Pancreas (tissue), 10 donors: ENCODE results near the gene FASTKD3. TPM values are rescaled to one million over a fixed set of nuclear protein-coding genes. Genes with fewer than 3 reads are reported as not detected.

Experiments
- ATAC-seq, 4 donors: fragments of 200-7000 bp; cut with Tn5 transposase; one replicate each; pipeline versions ENCODE4 v1.8.0 to v1.9.1; 2020; ENCODE audit warnings: mild to moderate bottlenecking in 4 of 4, moderate library complexity in 4 of 4
- DNase-seq, 6 donors: peaks; one replicate each; pipeline ENCODE4 v3.0.0-alpha.2; 2020
- FAIRE-seq: peaks from 2 replicates; lab custom pipeline; 2012; peaks lifted over from hg19 to GRCh38; lab: Jason Lieb, UNC
- H3K27ac ChIP-seq, 4 donors: fragments of 200-600 bp; sonication (generic); 1 replicate in 3 of 4; 2 replicates in 1 of 4; pipeline versions ENCODE4 v1.5.0 to v1.8.0; 2020
- H3K27me3 ChIP-seq, 4 donors: fragments of 200-600 bp; one replicate each; pipeline ENCODE4 v1.8.0; 2021
- H3K36me3 ChIP-seq, 3 donors: fragments of 200-600 bp; sonication (generic) in 1 of 3; one replicate each; pipeline versions ENCODE4 v1.5.0 to v1.8.0; 2020 to 2021
- H3K4me1 ChIP-seq, 3 donors: fragments of 200-600 bp; one replicate each; pipeline ENCODE4 v1.8.0; 2021
- H3K4me3 ChIP-seq, 4 donors: fragments of 200-600 bp; sonication (generic) in 2 of 4; one replicate each; pipeline versions ENCODE4 v1.5.0 to v1.8.0; 2020 to 2021
- H3K9me3 ChIP-seq, 4 donors: fragments of 200-600 bp; one replicate each; pipeline ENCODE4 v1.8.0; 2021
- CTCF ChIP-seq, 4 donors: fragments of 200-600 bp; sonication (generic) in 3 of 4; IDR thresholded peaks; one replicate each; pipeline versions ENCODE4 v1.5.0 to v1.8.0; 2021; ENCODE audit warnings: antibody characterized with exemption in 4 of 4
- WGBS, 2 donors: extraction: QIAGEN DNeasy Blood & Tissue Kit; methylation state at CpG; one replicate each; pipeline ENCODE4 v1.1.7; 2013; 5-methylcytosine and 5-hydroxymethylcytosine counted together
- intact Hi-C, 3 donors: fragments of 100-400 bp; cut with DNase I; formaldehyde crosslinking; loops; one replicate each; pipeline versions ENCODE4 v1.11.1 to v1.14.2; 2022
- polyA plus RNA-seq, 2 donors: library from polyadenylated mRNA; stranded (reverse); fragments of 200-250 nt; gene quantifications; one replicate each; pipeline ENCODE4 v1.2.3, GENCODE V29; 2013
- total RNA-seq, 6 donors: library from RNA; stranded (reverse); fragmentation: NEBNext Ultra II Directional in 4 of 6; extraction: Animal tissue kit (Norgen Biotek cat#: 25700) in 4 of 6; gene quantifications; one replicate each; pipeline versions ENCODE4 v1.2.1 to v1.2.4, GENCODE V29; 2021 to 2023
- donor health status: healthy with polysubstance abuse.
- donor health status: DM: no; HTN: no; CAD: no; lungs with moderate emphysema.
- donor health status: DM: no; HTN: no; CAD: no.
- donor health status: control.
- donor health status: control.
- donor health status: Bipolar disorder and iron deficiency.
- donor health status: DM: yes; HTN: yes; CAD: no.
- donor health status: DM: no; HTN: no; CAD: no.
- donor health status: DM: no; HTN: no; CAD: no.
- donor health status: DM: yes; HTN: yes; CAD: no.

Gene FASTKD3
- total and polyA plus RNA-seq, 8 donors = 1.8 to 10.3 (median 3.3) TPM

- no peak for TF ChIP-seq CTCF (IDR thresholded peaks at IDR 0.05)
- ATAC-seq = no peak
- no peaks in the 10 kb centered on the region for H3K4me1 ChIP-seq
- intact Hi-C loops = no loop called here
- H3K27me3 ChIP-seq = no peaks in the 10 kb centered on the region
- no peak for FAIRE-seq
- no peak overlapping the region for H3K4me3 ChIP-seq
- no peak for DNase-seq
- H3K27ac ChIP-seq = no peak overlapping the region
- no peaks in the 10 kb centered on the region for H3K9me3 ChIP-seq
- 86 to 88% methylated on average over 9 of the region's 9 CpGs for WGBS, 2 donors
- H3K36me3 ChIP-seq = peaks cover 6 to 30% (median 15%) of the 10 kb centered on the region in 3 donors
Observed at GRCh38 chr5:7902666-7903625, 34.1 kb upstream of the FASTKD3 start.

- 80 to 98% methylated on average over 3 of the region's 3 CpGs for WGBS, 2 donors
- no peak for ATAC-seq
- Histone ChIP-seq H3K4me1 (no peaks in the 10 kb centered on the region), H3K27ac (no peak overlapping the region), H3K27me3 (no peaks in the 10 kb centered on the region), H3K9me3 (no peaks in the 10 kb centered on the region), H3K4me3 (no peak overlapping the region), H3K36me3 (peaks cover 7 to 36% (median 15%) of the 10 kb centered on the region in 3 donors)
- no peak for TF ChIP-seq CTCF (IDR thresholded peaks at IDR 0.05)
- intact Hi-C loops = no loop called here
- no peak for FAIRE-seq
- no peak for DNase-seq
Observed at GRCh38 chr5:7902201-7902600, 33.4 kb upstream of the FASTKD3 start.

GRCh38 chr5:7897014-7897600, 28.3 kb upstream of the FASTKD3 start:
- Histone ChIP-seq H3K27me3 (no peaks in the 10 kb centered on the region), H3K9me3 (no peaks in the 10 kb centered on the region), H3K27ac (no peak overlapping the region), H3K4me1 (no peaks in the 10 kb centered on the region), H3K36me3 (peaks cover 9 to 75% (median 22%) of the 10 kb centered on the region in 3 donors), H3K4me3 (no peak overlapping the region)
- no peak for TF ChIP-seq CTCF (IDR thresholded peaks at IDR 0.05)
- ATAC-seq = no peak
- FAIRE-seq = no peak
- no peak for DNase-seq
- intact Hi-C loops = no loop called here
- 73 to 87% methylated on average over 5 of the region's 5 CpGs for WGBS, 2 donors

GRCh38 chr5:7894860-7895259, 26.0 kb upstream of the FASTKD3 start:
- ATAC-seq (no peak), FAIRE-seq (no peak), DNase-seq (no peak)
- no peak overlapping the region for H3K4me3 ChIP-seq
- no peak for TF ChIP-seq CTCF (IDR thresholded peaks at IDR 0.05)
- no peaks in the 10 kb centered on the region for H3K4me1 ChIP-seq
- intact Hi-C loops = no loop called here
- no peaks in the 10 kb centered on the region for H3K9me3 ChIP-seq
- WGBS, 2 donors = 75 to 80% methylated on average over 2 of the region's 2 CpGs
- no peak overlapping the region for H3K27ac ChIP-seq
- no peaks in the 10 kb centered on the region for H3K27me3 ChIP-seq
- peaks cover 9 to 69% (median 19%) of the 10 kb centered on the region in 3 donors for H3K36me3 ChIP-seq
